ENCODE measurements around the gene ADAMTS6.

DNA sequence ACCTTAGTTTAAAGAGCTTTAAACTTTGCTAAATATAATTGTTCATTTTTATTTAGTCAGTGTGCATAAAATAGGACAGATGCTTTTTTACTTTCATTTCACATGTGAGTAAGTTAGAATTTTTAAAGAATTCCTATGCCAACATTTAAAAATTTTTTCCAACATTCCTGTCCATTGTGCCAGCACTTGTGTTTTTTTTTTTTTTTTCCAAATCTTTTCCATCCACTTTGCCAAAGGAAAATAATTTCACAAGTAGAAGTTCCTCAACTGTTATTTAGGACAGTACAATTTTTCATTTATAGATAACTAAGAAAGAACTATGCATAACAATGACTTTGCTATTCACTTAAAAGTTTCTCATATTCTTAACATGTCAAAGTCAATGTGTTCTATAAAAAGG is 189.5 kb downstream of the ADAMTS6 start:
- TF ChIP-seq POLR2AphosphoS5 (IDR thresholded peaks at IDR 0.05; ENCODE audit: low read depth, low read length) (no peak), TAF1 (IDR thresholded peaks at IDR 0.05; ENCODE audit: borderline replicate concordance, insufficient read depth, low read length) (no peak), SIN3A (IDR thresholded peaks at IDR 0.05; ENCODE audit: borderline replicate concordance, insufficient read depth, low read length) (no peak), FOXP2 (optimal IDR thresholded peaks at IDR 0.05; ENCODE audit: borderline replicate concordance, extremely low read depth, extremely low read length, insufficient read depth) (no peak)
- TF ChIP-seq, protein P1, sequence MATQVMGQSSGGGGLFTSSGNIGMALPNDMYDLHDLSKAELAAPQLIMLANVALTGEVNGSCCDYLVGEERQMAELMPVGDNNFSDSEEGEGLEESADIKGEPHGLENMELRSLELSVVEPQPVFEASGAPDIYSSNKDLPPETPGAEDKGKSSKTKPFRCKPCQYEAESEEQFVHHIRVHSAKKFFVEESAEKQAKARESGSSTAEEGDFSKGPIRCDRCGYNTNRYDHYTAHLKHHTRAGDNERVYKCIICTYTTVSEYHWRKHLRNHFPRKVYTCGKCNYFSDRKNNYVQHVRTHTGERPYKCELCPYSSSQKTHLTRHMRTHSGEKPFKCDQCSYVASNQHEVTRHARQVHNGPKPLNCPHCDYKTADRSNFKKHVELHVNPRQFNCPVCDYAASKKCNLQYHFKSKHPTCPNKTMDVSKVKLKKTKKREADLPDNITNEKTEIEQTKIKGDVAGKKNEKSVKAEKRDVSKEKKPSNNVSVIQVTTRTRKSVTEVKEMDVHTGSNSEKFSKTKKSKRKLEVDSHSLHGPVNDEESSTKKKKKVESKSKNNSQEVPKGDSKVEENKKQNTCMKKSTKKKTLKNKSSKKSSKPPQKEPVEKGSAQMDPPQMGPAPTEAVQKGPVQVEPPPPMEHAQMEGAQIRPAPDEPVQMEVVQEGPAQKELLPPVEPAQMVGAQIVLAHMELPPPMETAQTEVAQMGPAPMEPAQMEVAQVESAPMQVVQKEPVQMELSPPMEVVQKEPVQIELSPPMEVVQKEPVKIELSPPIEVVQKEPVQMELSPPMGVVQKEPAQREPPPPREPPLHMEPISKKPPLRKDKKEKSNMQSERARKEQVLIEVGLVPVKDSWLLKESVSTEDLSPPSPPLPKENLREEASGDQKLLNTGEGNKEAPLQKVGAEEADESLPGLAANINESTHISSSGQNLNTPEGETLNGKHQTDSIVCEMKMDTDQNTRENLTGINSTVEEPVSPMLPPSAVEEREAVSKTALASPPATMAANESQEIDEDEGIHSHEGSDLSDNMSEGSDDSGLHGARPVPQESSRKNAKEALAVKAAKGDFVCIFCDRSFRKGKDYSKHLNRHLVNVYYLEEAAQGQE (IDR thresholded peaks at IDR 0.05; ENCODE audit: insufficient read depth in 1 of 2, low read depth in 2 of 2, low read length in 2 of 2): no peak
